Measurements from ENCODE around the gene MTERF2. TPM values are rescaled to one million over a fixed set of nuclear protein-coding genes. Genes with fewer than 3 reads are reported as not detected.

The MTERF2 gene
- total and polyA plus RNA-seq, 2 of the 13 experiments (the other 11 are each of a cell fraction or from before 2014, with no cell fraction given), result 8.0 to 11.6 TPM

DNA sequence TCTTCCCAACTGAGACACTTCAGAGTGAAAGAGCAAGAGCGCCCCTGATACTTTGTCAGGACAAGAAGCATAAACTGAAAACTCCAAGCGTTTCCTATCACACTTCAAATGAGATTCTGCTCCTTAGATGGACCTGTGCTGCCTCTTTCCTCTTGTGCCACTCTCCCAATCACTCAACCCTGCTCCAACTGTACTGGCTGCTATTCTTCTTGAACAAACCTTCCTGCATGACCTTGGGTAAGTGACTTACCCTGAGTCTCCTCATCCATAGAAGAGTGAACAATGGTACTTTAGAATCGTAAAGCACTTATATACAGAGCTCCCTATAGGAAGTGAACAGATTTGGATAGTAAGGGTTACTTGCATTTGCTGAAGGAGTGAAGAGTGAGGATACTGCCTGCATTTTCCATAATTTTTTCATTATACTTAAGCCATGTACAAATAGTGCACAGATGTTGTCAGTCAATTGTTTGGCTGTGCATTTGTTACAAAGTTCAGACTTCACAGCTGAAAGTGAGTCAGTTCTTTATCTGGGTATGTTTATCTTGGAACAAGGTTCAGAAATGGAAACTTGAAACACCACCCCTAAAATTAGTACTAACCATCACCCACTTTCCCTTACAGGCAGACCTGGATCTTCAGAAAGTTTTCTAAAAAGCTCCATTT is 10.8 kb downstream of the MTERF2 start (continued):
- no peak for TF ChIP-seq ATF7-NPFF (CRISPR knock-in tag; IDR thresholded peaks at IDR 0.05; ENCODE audit: low read depth)
- no peak for TF ChIP-seq ZNF616 (CRISPR knock-in tag; IDR thresholded peaks at IDR 0.05; ENCODE audit: low read depth)
- no peak for TF ChIP-seq ZNF883 (CRISPR knock-in tag; IDR thresholded peaks at IDR 0.05; ENCODE audit: not compliant biosample characterization)
- TF ChIP-seq, protein P1, sequence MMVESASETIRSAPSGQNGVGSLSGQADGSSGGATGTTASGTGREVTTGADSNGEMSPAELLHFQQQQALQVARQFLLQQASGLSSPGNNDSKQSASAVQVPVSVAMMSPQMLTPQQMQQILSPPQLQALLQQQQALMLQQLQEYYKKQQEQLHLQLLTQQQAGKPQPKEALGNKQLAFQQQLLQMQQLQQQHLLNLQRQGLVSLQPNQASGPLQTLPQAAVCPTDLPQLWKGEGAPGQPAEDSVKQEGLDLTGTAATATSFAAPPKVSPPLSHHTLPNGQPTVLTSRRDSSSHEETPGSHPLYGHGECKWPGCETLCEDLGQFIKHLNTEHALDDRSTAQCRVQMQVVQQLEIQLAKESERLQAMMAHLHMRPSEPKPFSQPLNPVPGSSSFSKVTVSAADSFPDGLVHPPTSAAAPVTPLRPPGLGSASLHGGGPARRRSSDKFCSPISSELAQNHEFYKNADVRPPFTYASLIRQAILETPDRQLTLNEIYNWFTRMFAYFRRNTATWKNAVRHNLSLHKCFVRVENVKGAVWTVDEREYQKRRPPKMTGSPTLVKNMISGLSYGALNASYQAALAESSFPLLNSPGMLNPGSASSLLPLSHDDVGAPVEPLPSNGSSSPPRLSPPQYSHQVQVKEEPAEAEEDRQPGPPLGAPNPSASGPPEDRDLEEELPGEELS (CRISPR knock-in tag; IDR thresholded peaks at IDR 0.05), result peak; percentile 65; the same call in 1 of the 2 replicates
- peak; percentile 60 for TF ChIP-seq KDM6A (CRISPR knock-in tag; IDR thresholded peaks at IDR 0.05; ENCODE audit: low read depth)
- no peak for TF ChIP-seq ZSCAN21 (CRISPR knock-in tag; IDR thresholded peaks at IDR 0.05; ENCODE audit: borderline replicate concordance)
- no peak for TF ChIP-seq CENPX (CRISPR knock-in tag; IDR thresholded peaks at IDR 0.05)
- TF ChIP-seq, protein P2, sequence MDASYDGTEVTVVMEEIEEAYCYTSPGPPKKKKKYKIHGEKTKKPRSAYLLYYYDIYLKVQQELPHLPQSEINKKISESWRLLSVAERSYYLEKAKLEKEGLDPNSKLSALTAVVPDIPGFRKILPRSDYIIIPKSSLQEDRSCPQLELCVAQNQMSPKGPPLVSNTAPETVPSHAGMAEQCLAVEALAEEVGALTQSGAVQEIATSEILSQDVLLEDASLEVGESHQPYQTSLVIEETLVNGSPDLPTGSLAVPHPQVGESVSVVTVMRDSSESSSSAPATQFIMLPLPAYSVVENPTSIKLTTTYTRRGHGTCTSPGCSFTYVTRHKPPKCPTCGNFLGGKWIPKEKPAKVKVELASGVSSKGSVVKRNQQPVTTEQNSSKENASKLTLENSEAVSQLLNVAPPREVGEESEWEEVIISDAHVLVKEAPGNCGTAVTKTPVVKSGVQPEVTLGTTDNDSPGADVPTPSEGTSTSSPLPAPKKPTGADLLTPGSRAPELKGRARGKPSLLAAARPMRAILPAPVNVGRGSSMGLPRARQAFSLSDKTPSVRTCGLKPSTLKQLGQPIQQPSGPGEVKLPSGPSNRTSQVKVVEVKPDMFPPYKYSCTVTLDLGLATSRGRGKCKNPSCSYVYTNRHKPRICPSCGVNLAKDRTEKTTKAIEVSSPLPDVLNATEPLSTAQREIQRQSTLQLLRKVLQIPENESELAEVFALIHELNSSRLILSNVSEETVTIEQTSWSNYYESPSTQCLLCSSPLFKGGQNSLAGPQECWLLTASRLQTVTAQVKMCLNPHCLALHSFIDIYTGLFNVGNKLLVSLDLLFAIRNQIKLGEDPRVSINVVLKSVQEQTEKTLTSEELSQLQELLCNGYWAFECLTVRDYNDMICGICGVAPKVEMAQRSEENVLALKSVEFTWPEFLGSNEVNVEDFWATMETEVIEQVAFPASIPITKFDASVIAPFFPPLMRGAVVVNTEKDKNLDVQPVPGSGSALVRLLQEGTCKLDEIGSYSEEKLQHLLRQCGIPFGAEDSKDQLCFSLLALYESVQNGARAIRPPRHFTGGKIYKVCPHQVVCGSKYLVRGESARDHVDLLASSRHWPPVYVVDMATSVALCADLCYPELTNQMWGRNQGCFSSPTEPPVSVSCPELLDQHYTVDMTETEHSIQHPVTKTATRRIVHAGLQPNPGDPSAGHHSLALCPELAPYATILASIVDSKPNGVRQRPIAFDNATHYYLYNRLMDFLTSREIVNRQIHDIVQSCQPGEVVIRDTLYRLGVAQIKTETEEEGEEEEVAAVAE (CRISPR knock-in tag; IDR thresholded peaks at IDR 0.05; ENCODE audit: borderline replicate concordance), result no peak
- TF ChIP-seq, protein P3, sequence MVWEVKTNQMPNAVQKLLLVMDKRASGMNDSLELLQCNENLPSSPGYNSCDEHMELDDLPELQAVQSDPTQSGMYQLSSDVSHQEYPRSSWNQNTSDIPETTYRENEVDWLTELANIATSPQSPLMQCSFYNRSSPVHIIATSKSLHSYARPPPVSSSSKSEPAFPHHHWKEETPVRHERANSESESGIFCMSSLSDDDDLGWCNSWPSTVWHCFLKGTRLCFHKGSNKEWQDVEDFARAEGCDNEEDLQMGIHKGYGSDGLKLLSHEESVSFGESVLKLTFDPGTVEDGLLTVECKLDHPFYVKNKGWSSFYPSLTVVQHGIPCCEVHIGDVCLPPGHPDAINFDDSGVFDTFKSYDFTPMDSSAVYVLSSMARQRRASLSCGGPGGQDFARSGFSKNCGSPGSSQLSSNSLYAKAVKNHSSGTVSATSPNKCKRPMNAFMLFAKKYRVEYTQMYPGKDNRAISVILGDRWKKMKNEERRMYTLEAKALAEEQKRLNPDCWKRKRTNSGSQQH (CRISPR knock-in tag; IDR thresholded peaks at IDR 0.05; ENCODE audit: low read depth), result no peak
- TF ChIP-seq SP4 (CRISPR knock-in tag; IDR thresholded peaks at IDR 0.05), result no peak
- no peak for TF ChIP-seq ZFP36 (IDR thresholded peaks at IDR 0.05; ENCODE audit: borderline replicate concordance, low read depth, low read length, partially characterized antibody)
- peak; percentile 80 for TF ChIP-seq ASH2L (IDR thresholded peaks at IDR 0.05; ENCODE audit: insufficient read length, low read depth, low read length)
- no peak for TF ChIP-seq GTF3A (CRISPR knock-in tag; conservative IDR thresholded peaks at IDR 0.05)
- TF ChIP-seq, protein P4, sequence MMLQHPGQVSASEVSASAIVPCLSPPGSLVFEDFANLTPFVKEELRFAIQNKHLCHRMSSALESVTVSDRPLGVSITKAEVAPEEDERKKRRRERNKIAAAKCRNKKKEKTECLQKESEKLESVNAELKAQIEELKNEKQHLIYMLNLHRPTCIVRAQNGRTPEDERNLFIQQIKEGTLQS (CRISPR knock-in tag; IDR thresholded peaks at IDR 0.05), result peak; percentile 67
- TF ChIP-seq, protein P5, sequence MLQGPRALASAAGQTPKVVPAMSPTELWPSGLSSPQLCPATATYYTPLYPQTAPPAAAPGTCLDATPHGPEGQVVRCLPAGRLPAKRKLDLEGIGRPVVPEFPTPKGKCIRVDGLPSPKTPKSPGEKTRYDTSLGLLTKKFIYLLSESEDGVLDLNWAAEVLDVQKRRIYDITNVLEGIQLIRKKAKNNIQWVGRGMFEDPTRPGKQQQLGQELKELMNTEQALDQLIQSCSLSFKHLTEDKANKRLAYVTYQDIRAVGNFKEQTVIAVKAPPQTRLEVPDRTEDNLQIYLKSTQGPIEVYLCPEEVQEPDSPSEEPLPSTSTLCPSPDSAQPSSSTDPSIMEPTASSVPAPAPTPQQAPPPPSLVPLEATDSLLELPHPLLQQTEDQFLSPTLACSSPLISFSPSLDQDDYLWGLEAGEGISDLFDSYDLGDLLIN (CRISPR knock-in tag; IDR thresholded peaks at IDR 0.05; ENCODE audit: borderline replicate concordance), result no peak
- TF ChIP-seq ZNF839 (CRISPR knock-in tag; IDR thresholded peaks at IDR 0.05; ENCODE audit: borderline replicate concordance), result no peak
- TF ChIP-seq ZNF160 (CRISPR knock-in tag; IDR thresholded peaks at IDR 0.05), result no peak
- TF ChIP-seq KMT2B (CRISPR knock-in tag; IDR thresholded peaks at IDR 0.05), result 0 out of 2 replicates have a peak, but pooled peaks have one; percentile 18
- TF ChIP-seq ZNF232 (CRISPR knock-in tag; IDR thresholded peaks at IDR 0.05; ENCODE audit: borderline replicate concordance), result no peak
